ENCODE measurements around the gene TCF4.

- TF ChIP-seq CTCF (IDR thresholded peaks at IDR 0.05), result no peak
- no peak for TF ChIP-seq KAT7 (CRISPR knock-in tag; IDR thresholded peaks at IDR 0.05; ENCODE audit: borderline replicate concordance)
- TF ChIP-seq CDX4 (CRISPR knock-in tag; IDR thresholded peaks at IDR 0.05; ENCODE audit: borderline replicate concordance), result no peak
- no peak for TF ChIP-seq ELF4 (CRISPR knock-in tag; IDR thresholded peaks at IDR 0.05; ENCODE audit: low read depth)
- TF ChIP-seq, protein P1, sequence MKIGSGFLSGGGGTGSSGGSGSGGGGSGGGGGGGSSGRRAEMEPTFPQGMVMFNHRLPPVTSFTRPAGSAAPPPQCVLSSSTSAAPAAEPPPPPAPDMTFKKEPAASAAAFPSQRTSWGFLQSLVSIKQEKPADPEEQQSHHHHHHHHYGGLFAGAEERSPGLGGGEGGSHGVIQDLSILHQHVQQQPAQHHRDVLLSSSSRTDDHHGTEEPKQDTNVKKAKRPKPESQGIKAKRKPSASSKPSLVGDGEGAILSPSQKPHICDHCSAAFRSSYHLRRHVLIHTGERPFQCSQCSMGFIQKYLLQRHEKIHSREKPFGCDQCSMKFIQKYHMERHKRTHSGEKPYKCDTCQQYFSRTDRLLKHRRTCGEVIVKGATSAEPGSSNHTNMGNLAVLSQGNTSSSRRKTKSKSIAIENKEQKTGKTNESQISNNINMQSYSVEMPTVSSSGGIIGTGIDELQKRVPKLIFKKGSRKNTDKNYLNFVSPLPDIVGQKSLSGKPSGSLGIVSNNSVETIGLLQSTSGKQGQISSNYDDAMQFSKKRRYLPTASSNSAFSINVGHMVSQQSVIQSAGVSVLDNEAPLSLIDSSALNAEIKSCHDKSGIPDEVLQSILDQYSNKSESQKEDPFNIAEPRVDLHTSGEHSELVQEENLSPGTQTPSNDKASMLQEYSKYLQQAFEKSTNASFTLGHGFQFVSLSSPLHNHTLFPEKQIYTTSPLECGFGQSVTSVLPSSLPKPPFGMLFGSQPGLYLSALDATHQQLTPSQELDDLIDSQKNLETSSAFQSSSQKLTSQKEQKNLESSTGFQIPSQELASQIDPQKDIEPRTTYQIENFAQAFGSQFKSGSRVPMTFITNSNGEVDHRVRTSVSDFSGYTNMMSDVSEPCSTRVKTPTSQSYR (CRISPR knock-in tag; IDR thresholded peaks at IDR 0.05), result no peak
- TF ChIP-seq USF1 (CRISPR knock-in tag; IDR thresholded peaks at IDR 0.05), result no peak
- TF ChIP-seq MYBL2 (CRISPR knock-in tag; IDR thresholded peaks at IDR 0.05), result no peak
These were observed 287.0 kb downstream of the TCF4 start for GRCh38 chr18:55300936-55301531.

Data from WTC11 (cell line).